DND-41 (cell line): ENCODE results near the gene NOS1.

Source experiments
- EZH2 ChIP-seq: IDR thresholded peaks from 3 replicates; pipeline ENCODE4 v1.6.1; 2012; ENCODE audit warnings: borderline replicate concordance, low read depth, mild to moderate bottlenecking, moderate library complexity, low read length, inconsistent platforms; ENCODE audit not compliant: severe bottlenecking
- TF ChIP-seq, protein P1 (sequence below): IDR thresholded peaks from 2 replicates; pipeline ENCODE4 v1.5.1; 2012; ENCODE audit warnings: borderline replicate concordance, low read length, moderate library complexity, mild to moderate bottlenecking; ENCODE audit not compliant: poor library complexity, severe bottlenecking; ENCODE audit errors: extremely low read depth

DNA sequence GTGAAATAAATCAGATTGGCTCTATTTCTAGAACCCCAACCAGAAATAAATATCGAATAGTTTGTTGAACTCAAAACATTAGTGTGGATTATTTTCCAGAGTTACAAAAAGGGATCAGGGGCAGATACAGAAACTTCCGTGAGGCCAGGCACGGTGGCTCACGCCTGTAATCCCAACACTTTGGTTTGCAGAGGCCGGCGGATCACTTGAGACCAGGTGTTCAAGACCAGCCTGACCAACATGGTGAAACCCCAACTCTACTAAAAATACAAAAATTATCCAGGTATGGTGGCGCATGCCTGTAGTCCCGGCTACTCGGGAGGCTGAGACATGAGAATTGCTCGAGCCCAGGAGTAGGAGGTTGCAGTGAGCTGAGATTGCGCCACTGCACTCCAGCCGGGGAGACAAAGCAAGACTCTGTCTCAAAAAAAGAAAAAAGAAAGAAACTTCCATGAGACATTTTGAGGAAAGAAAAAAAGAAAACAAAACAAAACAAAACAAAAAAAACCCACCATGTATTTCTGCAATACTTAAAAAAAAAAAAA lies 173.2 kb downstream of the NOS1 start:
- TF ChIP-seq, protein P1, sequence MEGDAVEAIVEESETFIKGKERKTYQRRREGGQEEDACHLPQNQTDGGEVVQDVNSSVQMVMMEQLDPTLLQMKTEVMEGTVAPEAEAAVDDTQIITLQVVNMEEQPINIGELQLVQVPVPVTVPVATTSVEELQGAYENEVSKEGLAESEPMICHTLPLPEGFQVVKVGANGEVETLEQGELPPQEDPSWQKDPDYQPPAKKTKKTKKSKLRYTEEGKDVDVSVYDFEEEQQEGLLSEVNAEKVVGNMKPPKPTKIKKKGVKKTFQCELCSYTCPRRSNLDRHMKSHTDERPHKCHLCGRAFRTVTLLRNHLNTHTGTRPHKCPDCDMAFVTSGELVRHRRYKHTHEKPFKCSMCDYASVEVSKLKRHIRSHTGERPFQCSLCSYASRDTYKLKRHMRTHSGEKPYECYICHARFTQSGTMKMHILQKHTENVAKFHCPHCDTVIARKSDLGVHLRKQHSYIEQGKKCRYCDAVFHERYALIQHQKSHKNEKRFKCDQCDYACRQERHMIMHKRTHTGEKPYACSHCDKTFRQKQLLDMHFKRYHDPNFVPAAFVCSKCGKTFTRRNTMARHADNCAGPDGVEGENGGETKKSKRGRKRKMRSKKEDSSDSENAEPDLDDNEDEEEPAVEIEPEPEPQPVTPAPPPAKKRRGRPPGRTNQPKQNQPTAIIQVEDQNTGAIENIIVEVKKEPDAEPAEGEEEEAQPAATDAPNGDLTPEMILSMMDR: no peak
- TF ChIP-seq EZH2: no peak
